Stimulated activated CD8-positive, alpha-beta memory T cell treated with anti-CD3 and anti-CD28 coated beads, Interleukin-4, amount 100 ng/mL, for 4 hours (primary cell): ENCODE data around the gene PEX11B.

ENCODE experiments used
- DNase-seq, 2 donors: peaks; one replicate each; pipeline ENCODE4 v3.0.0-alpha.2; 2020; ENCODE audit warnings: low read depth in 2 of 2, low spot score in 1 of 2

Gene PEX11B

DNA sequence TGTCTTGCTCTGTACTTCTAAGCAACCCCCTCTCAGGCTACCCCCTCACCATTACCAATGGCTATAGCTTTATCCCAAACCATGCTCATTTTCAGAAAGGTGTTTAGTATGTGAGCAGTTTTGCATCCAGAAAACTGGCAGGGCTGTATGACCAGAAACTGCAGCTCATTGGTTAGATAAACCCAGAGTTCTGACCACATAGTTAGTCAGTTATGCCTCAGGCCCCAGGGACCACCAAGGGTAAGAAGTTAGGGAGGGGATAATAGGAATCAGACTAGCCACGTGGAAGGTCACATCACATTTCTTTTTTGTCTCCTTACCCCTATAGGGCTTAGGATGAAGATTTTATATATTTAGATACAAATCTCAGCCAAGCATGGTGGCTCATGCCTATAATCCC is 9.9 kb downstream of the PEX11B start:
- DNase-seq, result no peak

DNA sequence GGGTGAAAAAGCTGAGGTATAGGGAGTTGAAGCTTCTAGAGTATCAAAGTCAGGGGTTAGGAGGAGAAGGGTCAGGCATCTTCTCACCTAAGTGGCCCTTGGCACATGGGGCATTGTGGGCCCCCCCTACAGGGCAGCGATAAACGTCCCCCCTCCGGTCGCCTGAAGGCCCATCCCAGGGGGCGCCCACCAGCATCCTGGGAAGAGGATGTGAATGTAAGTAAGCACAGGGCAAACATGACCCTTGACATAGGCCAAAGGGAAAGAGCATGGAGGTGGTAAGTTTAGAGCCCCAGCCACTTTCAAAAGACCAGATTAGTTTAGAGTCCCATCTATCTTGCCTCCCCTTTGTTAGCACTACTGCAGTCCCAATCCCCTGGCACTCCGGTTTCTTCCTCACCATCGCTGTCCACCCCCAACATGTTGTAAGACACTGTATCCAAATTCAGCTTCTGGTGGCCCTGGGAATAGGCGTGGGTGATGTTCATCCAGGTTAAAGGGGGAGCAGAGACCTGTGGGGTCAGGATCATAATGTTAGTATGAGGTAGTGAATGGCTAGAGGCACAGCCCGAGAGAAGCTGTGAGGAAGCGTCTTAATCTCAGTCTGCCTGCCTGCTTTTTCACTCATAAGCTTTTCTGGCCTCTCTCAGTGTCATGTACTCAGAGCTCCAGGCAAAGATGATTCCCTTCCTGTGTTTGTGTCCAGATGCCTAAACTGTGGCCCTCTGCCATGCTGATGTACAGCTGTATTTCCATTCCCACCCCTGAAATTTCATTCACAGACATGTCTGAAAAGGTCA is 11.4 kb downstream of the PEX11B start:
- no peak for DNase-seq

DNA sequence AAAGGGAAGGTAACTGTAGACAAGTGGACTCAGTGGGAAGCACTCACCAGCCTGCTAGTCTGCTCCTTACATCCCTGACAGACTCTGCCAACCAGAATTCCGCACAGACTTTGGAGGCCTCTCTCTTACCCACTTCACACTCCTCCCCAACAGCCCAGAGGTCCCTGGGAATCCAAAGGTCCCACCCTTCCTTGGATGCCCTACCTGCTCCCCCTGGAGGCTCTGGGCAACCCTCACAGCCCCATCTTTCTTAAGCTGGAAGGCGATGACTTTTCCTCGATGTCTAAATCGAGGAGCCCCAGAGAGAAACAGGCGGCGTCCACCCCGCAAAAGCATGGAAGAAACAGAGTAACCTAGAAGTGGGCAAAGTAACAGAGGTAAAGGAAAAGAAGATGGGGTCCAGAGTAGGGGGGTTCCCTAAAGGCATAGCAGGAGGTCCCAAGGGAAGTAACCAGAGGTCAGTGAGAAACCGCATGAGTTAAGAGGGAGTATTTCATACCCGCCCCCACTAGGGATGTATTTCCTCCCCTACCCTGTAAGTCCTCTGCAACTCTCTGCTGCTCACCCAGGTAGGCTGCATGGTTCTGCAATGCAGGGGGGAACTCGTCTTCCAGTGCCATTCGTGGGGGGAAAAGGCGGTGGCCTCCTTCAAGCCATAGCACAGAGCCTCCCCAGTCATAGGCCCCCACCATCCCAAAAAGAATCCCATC is 17.1 kb downstream of the PEX11B start:
- no peak for DNase-seq

DNA sequence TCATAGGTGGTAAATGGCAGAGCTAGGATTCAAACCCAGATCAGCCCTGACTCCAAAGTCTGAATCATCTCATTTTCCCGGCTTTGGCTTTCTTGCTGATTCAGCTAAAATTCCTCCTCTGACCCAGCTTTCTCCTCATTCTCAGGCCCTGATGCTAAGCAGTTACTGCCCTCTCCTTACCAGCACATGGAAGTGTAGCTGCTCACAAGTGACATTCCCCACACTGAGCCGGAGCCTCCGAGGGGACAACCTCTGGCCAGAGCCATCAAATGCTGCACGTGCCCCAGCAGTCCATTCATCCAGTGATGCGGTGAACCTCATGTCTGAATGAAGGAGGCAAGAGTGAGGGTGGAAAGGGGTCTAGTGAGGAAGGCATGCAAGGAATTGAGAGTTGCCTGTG is 19.8 kb downstream of the PEX11B start:
- DNase-seq, result no peak

DNA sequence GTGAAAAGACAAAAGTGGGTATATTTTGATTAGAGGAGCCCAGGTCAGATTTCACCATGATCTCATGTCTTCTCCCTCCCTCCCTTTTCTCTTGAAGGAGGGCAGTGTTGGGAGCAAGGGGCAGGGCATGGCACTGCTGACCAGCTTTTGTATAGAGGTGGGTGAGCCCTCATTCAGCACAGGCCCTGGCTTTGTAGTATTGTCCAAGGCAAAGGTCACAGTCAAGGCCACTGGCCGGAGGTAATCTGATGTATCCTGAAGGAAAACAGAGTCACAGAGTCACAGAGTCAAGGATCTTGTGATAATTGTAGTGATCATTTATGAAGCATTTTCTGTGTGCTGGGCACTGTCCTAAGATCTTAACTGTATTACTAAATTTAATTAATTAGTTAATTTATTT is 20.5 kb downstream of the PEX11B start:
- DNase-seq, result no peak

DNA sequence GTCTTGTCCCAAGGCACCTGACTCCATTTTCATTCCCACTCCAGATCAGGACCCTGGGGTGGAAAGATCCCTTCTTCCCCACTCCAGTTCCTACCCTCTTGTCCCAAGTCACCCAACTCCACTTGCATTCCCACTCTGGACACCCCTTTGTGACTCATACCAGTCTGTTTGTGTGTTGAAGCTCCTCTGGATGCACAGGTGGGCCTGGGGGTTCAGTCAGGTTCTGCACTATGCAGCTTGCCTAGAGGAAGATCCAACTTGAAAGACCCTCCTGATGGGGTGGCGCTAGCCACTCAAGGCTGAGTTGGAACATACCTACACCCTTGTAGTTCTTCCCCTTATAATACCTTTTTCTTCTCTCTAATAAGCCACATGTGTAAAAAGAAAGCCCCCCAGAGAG is 23.0 kb downstream of the PEX11B start:
- DNase-seq, result no peak

DNA sequence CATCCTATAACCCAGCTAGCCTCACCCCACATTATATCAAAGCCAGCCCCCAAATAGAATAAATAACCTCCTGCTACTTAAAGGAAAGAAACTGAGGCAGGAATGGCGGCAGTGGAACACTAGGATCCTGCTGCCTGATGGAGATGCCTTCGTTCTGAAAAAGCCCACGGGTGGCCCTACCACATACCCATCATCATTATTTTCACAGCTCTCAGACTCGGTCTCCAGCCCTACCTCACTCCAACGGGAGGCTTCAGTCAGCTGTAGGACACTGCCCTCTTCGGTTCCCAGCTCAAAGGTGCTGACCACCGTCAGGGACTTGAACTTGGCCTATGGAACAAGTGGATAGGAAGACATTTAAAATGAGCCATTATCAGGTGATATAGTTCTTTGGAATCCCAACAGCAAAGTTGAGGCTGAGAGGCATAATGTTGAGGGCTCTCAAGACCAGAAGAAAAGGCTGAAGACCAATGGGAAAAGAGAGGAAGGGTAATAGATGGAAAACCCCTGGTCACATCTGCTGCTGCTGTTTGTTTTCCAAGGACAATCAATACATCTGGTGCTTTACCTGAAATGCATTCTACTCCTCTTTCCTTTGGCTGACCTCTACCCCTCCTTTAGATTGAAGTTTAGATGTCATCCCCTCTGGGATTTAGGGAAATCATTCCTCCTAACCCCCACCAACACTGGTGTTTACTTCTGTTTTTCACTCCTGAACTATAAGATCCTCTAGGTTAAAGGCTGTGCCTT is 25.0 kb downstream of the PEX11B start:
- no peak for DNase-seq

DNA sequence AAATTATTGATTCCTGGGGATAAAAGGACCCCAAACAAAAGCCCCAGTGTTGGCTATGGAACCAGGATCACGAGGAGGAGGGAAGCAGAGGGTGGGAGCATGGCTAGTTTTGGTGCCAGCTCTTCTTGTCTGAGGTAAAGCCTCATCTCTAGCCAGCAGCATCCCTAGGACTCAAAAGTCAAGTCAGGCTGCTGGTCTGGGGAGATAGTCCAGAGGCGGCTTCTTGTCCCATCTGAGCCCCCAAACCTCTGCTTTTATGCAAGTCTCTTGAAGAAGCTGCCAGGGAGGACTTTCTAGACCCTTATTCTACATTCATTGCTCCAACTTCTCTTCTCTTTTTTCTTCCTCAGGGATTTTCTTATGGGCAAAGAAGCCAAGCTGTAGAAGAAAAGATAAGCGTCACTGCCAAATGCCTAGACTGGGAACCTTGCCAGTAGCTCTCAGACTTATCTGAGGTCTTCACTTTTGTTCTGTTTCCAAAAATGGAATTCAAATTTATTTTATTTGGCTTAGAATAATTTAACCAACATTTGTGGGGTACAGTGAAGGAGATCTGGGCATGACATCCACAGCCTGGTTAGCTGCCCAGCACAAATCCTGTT is 25.9 kb downstream of the PEX11B start:
- no peak for DNase-seq

DNA sequence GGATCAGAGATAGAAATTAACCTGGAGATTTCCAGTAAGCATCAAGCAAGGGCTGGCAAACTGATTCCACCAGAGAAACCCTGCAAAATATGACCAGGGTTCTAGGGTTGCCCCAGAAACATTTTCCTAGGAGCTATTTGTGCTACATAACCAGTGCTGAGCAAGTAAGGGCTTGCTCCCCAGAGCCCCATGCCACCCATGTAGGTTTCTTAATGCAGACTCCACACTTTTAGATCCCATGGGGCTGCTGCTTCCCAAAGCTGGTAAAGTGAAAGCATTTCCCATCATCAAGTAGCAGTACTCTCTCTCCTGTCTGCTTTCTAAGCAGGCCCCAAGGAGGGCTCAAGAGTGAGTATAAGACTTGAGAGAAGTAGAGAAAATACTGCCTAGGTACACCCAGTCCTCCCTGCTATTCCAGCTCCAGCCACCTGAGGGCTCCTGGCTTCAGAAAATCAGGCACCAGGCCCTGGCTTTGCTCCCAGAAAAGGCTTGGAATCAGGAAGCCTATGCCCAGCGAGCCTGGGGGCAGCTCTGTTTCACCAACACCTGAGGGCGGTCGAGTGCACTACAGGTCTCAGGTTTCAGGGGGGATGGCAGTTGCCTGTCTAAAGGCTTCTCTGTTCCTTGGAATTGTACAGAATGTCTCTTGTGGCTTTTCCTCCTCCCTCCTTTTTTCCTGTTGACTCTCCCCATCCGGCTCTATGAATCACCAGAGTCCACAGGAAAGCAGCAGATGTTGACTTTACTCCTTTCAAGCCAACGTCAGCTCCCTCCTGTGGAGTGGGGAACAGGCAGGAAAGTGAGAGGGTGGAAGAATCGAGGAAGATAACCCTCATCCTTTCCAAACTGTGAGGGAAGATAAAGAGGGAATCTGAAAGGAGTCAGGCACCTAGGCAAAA is 26.7 kb downstream of the PEX11B start:
- DNase-seq, result no peak

DNA sequence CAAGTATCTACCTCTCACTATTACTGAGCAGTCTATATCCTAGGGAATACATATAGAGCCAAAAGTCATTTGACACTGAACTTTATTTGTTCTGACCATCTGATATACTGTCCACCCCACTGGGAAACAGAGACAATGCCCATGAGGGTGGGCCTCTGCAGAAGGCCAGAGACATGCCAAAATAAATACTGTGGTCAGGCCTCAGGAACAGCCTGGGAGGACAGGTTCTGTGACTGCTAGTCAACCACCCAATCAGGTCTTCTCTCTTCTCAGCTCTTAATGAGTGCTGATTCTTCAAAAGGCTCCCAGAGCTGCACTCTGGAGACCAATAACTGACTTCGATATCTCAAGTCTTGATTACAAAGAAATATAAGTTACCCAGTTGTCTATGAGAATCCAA is 27.4 kb downstream of the PEX11B start:
- no peak for DNase-seq

DNA sequence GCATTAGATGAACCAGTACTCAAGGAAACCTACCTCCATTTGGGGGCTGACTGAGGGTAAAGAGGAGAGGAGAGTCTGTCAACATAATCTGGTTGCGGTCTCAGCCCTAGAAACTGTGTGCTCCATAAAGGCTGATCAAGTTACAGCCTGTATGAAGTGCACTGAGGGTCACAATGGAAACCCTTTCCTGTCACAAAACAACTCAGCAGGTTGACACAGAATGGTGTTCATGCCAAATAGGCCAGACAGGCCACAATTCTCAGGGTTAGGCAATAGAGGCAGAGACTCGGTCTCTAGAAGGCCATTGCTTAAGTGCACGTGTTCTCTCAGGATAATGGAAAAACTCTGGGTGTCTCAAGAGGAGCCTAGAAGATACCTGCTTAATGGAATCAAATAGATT is 28.8 kb downstream of the PEX11B start:
- DNase-seq, result no peak

DNA sequence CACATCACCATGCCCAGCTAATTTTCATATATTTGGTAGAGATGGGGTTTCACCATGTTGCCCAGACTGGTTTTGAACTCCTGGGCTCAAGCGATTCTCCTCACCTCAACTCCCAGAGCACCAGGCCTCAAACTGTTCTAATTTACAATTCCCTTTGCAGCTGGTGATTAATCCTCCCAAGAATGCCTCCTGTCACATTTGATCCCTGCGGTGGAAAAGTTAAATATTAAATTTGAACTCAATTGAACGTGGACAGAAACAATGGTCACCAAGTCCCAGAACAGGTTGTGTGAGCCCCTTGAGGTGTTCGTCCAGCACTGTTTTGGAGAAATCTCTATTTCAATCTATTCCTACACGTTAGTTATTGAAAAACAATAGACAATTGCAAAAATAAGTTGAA is 30.9 kb downstream of the PEX11B start:
- DNase-seq, result no peak

DNA sequence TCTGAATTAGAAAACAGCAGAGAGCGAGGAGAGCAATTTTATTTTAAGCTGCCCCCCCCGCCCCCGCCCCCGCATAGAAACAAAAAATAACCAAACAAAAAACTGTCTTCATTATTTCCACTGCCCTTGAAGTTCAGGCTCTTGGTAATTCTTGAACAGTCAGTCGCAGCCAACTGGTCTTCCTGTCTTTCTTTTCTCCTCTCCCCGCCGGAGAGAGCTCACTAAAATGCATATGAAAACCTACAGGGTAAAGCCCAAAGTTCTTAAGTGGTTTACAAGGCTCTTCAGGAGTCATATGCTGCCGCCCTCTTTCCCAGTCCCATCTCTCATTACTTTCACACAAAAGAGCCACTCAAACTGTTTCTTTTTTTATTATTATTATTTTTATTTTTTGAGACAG is 31.7 kb downstream of the PEX11B start:
- no peak for DNase-seq

DNA sequence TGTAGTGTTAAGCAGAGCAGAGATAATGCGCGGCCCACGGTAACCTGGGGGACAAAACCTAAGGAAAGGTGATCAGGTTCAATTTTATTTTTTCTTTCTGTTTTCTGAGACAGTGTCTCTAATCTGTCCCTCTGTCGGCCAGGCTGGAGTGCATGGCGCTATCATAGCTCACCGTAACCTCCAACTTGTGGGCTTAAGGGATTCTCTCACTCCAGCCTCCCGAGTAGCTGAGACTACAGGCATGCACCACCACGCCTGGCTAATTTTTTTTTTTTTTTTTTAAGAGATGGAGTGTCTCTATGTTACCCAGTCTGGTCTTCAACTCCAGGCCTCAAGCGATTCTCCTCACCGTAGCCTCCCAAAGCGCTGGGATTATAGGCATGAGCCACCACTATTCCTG is 32.1 kb downstream of the PEX11B start:
- no peak for DNase-seq

DNA sequence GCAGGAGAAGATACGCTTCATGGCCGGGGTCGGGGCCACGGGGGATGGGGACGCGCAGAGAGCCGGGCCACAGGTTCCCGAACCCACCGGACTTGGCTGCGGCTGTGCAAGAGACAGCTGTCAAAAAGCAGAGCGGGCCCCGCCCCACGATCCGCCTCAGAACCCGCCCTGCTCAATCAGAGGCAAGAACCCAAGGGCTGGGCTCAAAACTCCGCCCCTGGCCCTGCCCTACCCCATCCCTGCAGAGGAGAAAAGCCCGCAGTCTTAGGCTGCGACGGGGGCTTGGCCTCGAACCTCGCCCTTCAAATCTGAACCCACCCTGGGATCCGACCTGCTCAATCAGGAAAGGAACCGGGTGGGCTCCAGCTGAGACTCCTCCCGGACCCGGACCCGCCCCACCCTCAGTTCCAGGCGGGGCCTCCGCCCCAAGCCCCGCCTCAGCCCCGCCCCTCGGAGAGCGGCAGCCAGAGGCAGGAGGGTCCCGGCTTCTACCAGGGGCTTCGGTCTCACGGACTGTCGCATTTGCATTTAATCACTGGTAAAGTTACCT is 32.7 kb downstream of the PEX11B start, which contains the start of gene ANKRD35:
Gene ANKRD35 (minus strand): TSS at position 129 of the 550 bp plus-strand sequence. CDS start 108 bp downstream, at position 21.
- DNase-seq, result peak; percentile 62 to 76

DNA sequence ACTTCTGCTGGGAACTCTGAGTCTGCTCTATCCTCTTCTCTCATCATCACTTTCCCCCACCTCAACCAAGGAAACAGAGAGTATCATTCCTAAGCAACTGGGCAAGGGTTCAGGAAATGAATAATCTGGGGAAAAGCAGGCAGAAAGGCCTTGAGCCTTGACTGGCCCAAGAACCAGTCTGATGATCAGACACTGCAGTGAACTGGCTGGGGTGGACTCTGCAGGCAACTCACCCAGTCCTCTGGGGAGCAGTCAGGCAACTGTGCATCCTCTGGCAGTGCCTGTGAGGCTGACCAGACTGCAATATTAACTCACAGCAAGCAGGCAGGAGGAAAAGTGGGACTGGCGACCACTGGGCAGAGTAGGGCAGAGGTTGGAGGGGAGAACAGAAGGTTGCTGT is 33.8 kb downstream of the PEX11B start:
- DNase-seq, result no peak

DNA sequence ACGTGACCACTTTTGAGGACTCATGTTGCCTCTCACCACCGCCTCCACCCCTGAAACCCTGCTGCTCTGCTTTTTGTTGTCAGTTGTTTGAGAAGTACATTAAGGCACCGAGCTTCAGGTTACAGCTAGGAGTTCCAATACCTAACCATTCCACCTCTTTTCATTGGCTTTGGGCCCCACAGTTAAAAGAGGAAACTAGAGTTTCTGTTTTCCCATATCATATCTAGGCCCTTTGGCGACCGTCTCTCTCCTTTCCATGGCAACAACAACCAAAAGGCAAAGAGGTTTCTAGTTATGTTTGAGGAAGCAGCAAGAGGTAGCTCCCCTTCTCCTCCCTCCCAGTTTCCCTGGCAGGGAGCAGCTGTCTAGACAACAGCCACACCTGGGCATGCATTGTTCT is 38.7 kb downstream of the PEX11B start:
- DNase-seq, result no peak

DNA sequence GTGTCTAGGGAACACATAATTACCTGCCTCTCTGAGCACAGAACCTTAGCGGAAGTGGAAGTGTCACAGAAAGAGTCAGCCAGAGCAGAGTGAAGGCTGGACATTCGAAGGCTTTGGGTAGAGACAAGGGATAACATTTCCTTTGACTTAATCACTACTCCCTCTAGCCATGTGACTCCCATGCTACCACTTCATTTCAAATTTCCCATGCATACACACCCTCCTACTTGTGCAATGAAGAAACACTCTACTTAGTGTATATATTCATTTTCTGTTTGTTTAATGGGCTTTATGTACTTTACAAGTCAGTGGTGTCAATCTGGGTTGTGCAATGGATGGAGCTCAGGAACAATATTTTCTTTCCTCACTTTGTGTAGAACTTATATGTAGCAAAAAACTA is 39.8 kb downstream of the PEX11B start:
- DNase-seq, result no peak

DNA sequence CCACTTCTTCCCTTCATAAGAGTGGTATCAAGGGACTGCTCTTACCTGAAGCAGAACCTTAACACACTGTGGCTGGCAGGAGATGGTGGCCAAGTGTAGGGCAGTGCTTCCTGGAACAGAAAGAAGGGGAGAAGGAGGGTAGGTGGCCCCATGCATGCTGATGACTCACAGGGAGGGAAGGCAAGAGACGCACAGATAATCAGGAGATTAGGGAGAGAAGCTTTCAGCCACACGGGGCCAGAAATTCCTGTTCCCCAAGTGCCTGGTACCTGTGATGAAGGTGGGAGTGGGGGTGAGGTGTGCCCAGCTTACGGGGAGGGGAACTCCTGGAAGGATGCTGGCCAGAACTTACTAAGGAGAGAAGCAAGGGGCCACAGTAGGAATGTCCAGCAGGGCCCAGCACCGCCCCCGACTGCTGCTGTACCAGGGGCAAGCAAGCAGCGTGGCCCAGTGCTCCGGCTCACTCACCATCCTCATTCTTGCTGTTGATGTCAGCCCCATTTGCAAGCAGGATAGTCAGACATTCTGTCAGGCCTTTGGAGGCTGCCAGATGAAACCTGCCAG is 40.5 kb downstream of the PEX11B start:
- DNase-seq, result no peak

DNA sequence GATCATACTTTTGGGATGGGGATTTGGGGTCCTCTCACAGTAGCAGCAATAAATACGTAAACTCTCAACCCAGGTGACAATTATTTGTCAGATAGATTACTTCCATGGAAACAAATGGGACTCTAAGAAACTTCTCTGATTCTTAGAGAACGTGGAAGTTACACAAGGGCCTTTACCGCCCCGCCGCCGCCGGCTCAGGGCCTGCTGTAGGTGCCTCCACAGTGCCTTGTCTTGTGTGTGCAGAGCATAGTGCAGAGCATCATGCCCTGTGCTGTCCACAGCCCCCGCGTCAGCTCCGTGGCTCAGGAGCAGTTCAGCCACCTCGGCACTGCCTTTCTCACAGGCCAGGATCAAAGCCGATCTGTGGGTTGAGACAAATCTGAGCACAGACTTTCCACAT is 43.9 kb downstream of the PEX11B start:
- no peak for DNase-seq
